ENCODE data around the gene KLHL29.

DNA sequence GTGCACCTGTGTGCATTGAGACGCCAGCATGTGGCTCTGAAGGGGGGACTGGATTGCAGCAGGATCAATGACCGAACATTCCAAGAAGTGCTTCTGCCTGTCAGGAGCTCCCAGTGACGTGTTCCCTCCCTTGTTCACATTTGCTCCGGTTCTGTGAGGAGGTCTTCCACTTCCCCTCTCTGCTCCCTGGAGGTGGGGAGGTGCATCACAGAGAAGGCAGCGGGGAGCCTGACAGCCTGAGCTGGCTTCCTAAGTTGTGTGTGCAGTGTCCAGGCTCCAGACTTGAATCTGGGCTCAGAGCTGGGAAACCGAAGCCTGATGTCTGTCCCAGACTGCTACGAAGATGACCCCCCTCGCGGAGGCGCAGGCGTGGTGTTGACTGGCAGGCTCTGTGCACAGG lies 171.0 kb downstream of the KLHL29 start:
- TF ChIP-seq, protein P1, sequence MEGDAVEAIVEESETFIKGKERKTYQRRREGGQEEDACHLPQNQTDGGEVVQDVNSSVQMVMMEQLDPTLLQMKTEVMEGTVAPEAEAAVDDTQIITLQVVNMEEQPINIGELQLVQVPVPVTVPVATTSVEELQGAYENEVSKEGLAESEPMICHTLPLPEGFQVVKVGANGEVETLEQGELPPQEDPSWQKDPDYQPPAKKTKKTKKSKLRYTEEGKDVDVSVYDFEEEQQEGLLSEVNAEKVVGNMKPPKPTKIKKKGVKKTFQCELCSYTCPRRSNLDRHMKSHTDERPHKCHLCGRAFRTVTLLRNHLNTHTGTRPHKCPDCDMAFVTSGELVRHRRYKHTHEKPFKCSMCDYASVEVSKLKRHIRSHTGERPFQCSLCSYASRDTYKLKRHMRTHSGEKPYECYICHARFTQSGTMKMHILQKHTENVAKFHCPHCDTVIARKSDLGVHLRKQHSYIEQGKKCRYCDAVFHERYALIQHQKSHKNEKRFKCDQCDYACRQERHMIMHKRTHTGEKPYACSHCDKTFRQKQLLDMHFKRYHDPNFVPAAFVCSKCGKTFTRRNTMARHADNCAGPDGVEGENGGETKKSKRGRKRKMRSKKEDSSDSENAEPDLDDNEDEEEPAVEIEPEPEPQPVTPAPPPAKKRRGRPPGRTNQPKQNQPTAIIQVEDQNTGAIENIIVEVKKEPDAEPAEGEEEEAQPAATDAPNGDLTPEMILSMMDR (IDR thresholded peaks at IDR 0.05; ENCODE audit: poor library complexity, severe bottlenecking): no peak
- TF ChIP-seq POLR2AphosphoS5 (IDR thresholded peaks at IDR 0.05) (no peak), EP300 (conservative IDR thresholded peaks at IDR 0.05; ENCODE audit: poor library complexity, severe bottlenecking) (no peak), EZH2 (IDR thresholded peaks at IDR 0.05; ENCODE audit: borderline replicate concordance, insufficient read depth, low read length, poor library complexity, severe bottlenecking) (no peak), RAD21 (conservative IDR thresholded peaks at IDR 0.05) (no peak), SMC3 (conservative IDR thresholded peaks at IDR 0.05; ENCODE audit: poor library complexity) (no peak), TAF1 (IDR thresholded peaks at IDR 0.05; ENCODE audit: low read depth) (no peak)
